HCT116 (cell line): ENCODE measurements around the gene RBM47.

Experiments
- CEBPB ChIP-seq: IDR thresholded peaks from 2 replicates; pipeline ENCODE4 v1.6.1; 2012; ENCODE audit warnings: low read depth
- ELF1 ChIP-seq: IDR thresholded peaks from 2 replicates; pipeline ENCODE4 v1.6.1; 2012; ENCODE audit warnings: low read depth, borderline replicate concordance
- EZH2 ChIP-seq: fragments of 200-600 bp; sonication (generic); IDR thresholded peaks from 2 replicates; pipeline ENCODE4 v1.6.1; 2017; ENCODE audit warnings: antibody characterized with exemption, mixed run types
- EZH2phosphoT487 ChIP-seq: fragments of 200-600 bp; IDR thresholded peaks from 2 replicates; pipeline ENCODE4 v1.6.1; 2018; ENCODE audit warnings: antibody characterized with exemption, borderline replicate concordance
- MAX ChIP-seq: IDR thresholded peaks from 2 replicates; pipeline ENCODE4 v1.6.1; 2012
- POLR2A ChIP-seq: IDR thresholded peaks from 2 replicates; pipeline ENCODE4 v1.7.0; 2011; ENCODE audit warnings: borderline replicate concordance; ENCODE audit not compliant: insufficient read depth, insufficient read length; ENCODE audit errors: extremely low read depth
- POLR2AphosphoS5 ChIP-seq: IDR thresholded peaks from 2 replicates; pipeline ENCODE4 v1.6.1; 2011; ENCODE audit warnings: mild to moderate bottlenecking, low read depth, low read length, moderate library complexity
- RAD21 ChIP-seq: IDR thresholded peaks from 2 replicates; pipeline ENCODE4 v1.6.1; 2012; ENCODE audit warnings: low read depth, mild to moderate bottlenecking
- SP1 ChIP-seq: IDR thresholded peaks from 2 replicates; pipeline ENCODE4 v1.6.1; 2012; ENCODE audit warnings: low read depth
- SRF ChIP-seq: IDR thresholded peaks from 2 replicates; pipeline ENCODE4 v1.6.1; 2012; ENCODE audit warnings: low read depth
- TCF7L2 ChIP-seq: IDR thresholded peaks from 2 replicates; pipeline ENCODE4 v1.7.0; 2011; ENCODE audit warnings: borderline replicate concordance, inconsistent platforms; ENCODE audit not compliant: insufficient read depth, insufficient read length; ENCODE audit errors: extremely low read depth
- YY1 ChIP-seq: IDR thresholded peaks from 2 replicates; pipeline ENCODE4 v1.6.1; 2011; ENCODE audit warnings: low read length, low read depth, moderate library complexity, mild to moderate bottlenecking; ENCODE audit not compliant: insufficient replicate concordance; ENCODE audit errors: extremely low read depth
- TF ChIP-seq, protein P1 (sequence below), 3 experiments: fragments of 200-600 bp in 1 of 3; sonication (generic) in 1 of 3; IDR thresholded peaks in 2 of 3; conservative IDR thresholded peaks in 1 of 3; 2 replicates each; pipeline ENCODE4 v1.5.1; 2012 to 2017; ENCODE audit warnings: low read depth in 2 of 3, low read length in 2 of 3, antibody characterized with exemption in 1 of 3, borderline replicate concordance in 1 of 3, control low read depth in 1 of 3, mild to moderate bottlenecking in 1 of 3, mixed read lengths in 1 of 3, mixed run types in 1 of 3, moderate library complexity in 1 of 3; ENCODE audit not compliant: insufficient read depth in 1 of 3
- TF ChIP-seq, protein P2 (sequence below): IDR thresholded peaks from 2 replicates; pipeline ENCODE4 v1.6.1; 2012; ENCODE audit warnings: low read depth

DNA sequence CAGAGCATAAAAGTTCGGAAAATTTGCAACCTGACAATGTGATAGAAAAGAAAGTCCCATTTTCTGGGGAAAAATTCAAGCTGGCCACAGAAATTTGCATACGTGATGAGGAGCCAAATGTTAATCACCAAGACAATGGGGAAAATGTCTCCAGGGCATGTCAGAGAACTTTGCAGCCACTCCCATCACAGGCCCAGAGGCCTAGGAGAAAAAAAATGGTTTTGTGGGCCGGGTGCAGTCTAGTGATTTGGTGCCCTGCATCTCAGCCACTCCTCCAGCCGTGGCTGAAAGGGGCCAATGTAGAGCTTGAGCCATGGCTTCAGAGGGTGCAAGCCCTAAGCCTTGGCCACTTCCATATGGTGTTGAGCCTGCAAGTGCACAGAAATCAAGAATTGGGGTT lies 223.3 kb downstream of the RBM47 start:
- TF ChIP-seq RAD21 (no peak), MAX (no peak), POLR2A (no peak), EZH2phosphoT487 (no peak), YY1 (no peak), EZH2 (no peak), CEBPB (no peak), SRF (no peak), ELF1 (no peak), SP1 (no peak), TCF7L2 (no peak), POLR2AphosphoS5 (no peak)
- TF ChIP-seq, protein P1, sequence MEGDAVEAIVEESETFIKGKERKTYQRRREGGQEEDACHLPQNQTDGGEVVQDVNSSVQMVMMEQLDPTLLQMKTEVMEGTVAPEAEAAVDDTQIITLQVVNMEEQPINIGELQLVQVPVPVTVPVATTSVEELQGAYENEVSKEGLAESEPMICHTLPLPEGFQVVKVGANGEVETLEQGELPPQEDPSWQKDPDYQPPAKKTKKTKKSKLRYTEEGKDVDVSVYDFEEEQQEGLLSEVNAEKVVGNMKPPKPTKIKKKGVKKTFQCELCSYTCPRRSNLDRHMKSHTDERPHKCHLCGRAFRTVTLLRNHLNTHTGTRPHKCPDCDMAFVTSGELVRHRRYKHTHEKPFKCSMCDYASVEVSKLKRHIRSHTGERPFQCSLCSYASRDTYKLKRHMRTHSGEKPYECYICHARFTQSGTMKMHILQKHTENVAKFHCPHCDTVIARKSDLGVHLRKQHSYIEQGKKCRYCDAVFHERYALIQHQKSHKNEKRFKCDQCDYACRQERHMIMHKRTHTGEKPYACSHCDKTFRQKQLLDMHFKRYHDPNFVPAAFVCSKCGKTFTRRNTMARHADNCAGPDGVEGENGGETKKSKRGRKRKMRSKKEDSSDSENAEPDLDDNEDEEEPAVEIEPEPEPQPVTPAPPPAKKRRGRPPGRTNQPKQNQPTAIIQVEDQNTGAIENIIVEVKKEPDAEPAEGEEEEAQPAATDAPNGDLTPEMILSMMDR (IDR thresholded peaks at IDR 0.05 in 2 of 3, conservative IDR thresholded peaks at IDR 0.05 in 1 of 3; ENCODE audit: borderline replicate concordance in 1 of 3, insufficient read depth in 1 of 3, low read depth in 2 of 3, low read length in 2 of 3) = no peak
- TF ChIP-seq, protein P2, sequence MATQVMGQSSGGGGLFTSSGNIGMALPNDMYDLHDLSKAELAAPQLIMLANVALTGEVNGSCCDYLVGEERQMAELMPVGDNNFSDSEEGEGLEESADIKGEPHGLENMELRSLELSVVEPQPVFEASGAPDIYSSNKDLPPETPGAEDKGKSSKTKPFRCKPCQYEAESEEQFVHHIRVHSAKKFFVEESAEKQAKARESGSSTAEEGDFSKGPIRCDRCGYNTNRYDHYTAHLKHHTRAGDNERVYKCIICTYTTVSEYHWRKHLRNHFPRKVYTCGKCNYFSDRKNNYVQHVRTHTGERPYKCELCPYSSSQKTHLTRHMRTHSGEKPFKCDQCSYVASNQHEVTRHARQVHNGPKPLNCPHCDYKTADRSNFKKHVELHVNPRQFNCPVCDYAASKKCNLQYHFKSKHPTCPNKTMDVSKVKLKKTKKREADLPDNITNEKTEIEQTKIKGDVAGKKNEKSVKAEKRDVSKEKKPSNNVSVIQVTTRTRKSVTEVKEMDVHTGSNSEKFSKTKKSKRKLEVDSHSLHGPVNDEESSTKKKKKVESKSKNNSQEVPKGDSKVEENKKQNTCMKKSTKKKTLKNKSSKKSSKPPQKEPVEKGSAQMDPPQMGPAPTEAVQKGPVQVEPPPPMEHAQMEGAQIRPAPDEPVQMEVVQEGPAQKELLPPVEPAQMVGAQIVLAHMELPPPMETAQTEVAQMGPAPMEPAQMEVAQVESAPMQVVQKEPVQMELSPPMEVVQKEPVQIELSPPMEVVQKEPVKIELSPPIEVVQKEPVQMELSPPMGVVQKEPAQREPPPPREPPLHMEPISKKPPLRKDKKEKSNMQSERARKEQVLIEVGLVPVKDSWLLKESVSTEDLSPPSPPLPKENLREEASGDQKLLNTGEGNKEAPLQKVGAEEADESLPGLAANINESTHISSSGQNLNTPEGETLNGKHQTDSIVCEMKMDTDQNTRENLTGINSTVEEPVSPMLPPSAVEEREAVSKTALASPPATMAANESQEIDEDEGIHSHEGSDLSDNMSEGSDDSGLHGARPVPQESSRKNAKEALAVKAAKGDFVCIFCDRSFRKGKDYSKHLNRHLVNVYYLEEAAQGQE = no peak
